Measurements from ENCODE around the gene MRPS12.

MRPS12 gene

GRCh38 chr19:38970664-38971532 is 40.2 kb downstream of the MRPS12 start:
- in situ Hi-C loops (cut with MboI; ENCODE audit: low sequenced_read_pairs) = no loop called here

GRCh38 chr19:38971672-38972071 is 40.9 kb downstream of the MRPS12 start:
- in situ Hi-C loops (cut with MboI; ENCODE audit: low sequenced_read_pairs) = no loop called here

- in situ Hi-C loops (cut with MboI; ENCODE audit: low sequenced_read_pairs) = no loop called here
These were observed 44.0 kb downstream of the MRPS12 start for GRCh38 chr19:38974624-38975213.

- in situ Hi-C loops (cut with MboI; ENCODE audit: low sequenced_read_pairs) = no loop called here
These were observed 44.6 kb downstream of the MRPS12 start, which contains the start of gene FBXO17 for GRCh38 chr19:38975214-38975860. Gene FBXO17, minus strand, starts transcription at chr19:38975742. Its CDS starts 25,423 bp downstream, at chr19:38950319.

GRCh38 chr19:38975861-38976271 is 45.1 kb downstream of the MRPS12 start:
- in situ Hi-C loops (cut with MboI; ENCODE audit: low sequenced_read_pairs) = no loop called here

GRCh38 chr19:38977445-38978325 is 46.9 kb downstream of the MRPS12 start:
- in situ Hi-C loops (cut with MboI; ENCODE audit: low sequenced_read_pairs) = no loop called here

GRCh38 chr19:38978326-38978689 is 47.6 kb downstream of the MRPS12 start:
- in situ Hi-C loops (cut with MboI; ENCODE audit: low sequenced_read_pairs) = no loop called here

GRCh38 chr19:38979812-38980211 is 49.1 kb downstream of the MRPS12 start:
- in situ Hi-C loops (cut with MboI; ENCODE audit: low sequenced_read_pairs) = no loop called here

- in situ Hi-C loops (cut with MboI; ENCODE audit: low sequenced_read_pairs) = no loop called here
These were observed 50.0 kb downstream of the MRPS12 start for GRCh38 chr19:38980583-38981374.
